Type B pancreatic cell (in vitro differentiated cells): ENCODE results near the gene NXPH3. TPM values are rescaled to one million over a fixed set of nuclear protein-coding genes. Genes with fewer than 3 reads are reported as not detected.

Experiments used
- DNase-seq: peaks from one replicate; pipeline ENCODE4 v3.0.0; 2021; ENCODE audit warnings: mixed read lengths; ENCODE audit not compliant: unreplicated experiment; ENCODE audit errors: extremely low spot score
- H3K27ac Mint-ChIP-seq: 2 replicates; pipeline ENCODE4 v1.8.0; 2021; ENCODE audit warnings: mild to moderate bottlenecking, mixed read lengths
- H3K27me3 Mint-ChIP-seq: 2 replicates; pipeline ENCODE4 v1.8.0; 2021; ENCODE audit warnings: mixed read lengths
- H3K36me3 Mint-ChIP-seq: 2 replicates; pipeline ENCODE4 v1.8.0; 2021; ENCODE audit warnings: mixed read lengths
- H3K4me1 Mint-ChIP-seq: one replicate; pipeline ENCODE4 v1.8.0; 2021; ENCODE audit warnings: mixed read lengths; ENCODE audit not compliant: unreplicated experiment
- H3K4me3 Mint-ChIP-seq: 2 replicates; pipeline ENCODE4 v1.8.0; 2021; ENCODE audit warnings: mild to moderate bottlenecking, mixed read lengths
- H3K9me3 Mint-ChIP-seq: 2 replicates; pipeline ENCODE4 v1.8.0; 2021; ENCODE audit warnings: mixed read lengths
- total RNA-seq: library from RNA; stranded (reverse); gene quantifications from 2 replicates; pipeline ENCODE4 v1.2.1, GENCODE V29; 2021; ENCODE audit warnings: low replicate concordance
- TF ChIP-seq, protein P1 (sequence below): fragments of 200-600 bp; sonication (generic); conservative IDR thresholded peaks from 2 replicates; pipeline ENCODE4 v1.5.0; 2021; ENCODE audit warnings: antibody characterized with exemption, mild to moderate bottlenecking

Gene NXPH3
- total RNA-seq, 1 donor from 2014 or later, result 0.46 TPM

GRCh38 chr17:49595328-49595727 is 19.7 kb downstream of the NXPH3 start:
- TF ChIP-seq, protein P1, sequence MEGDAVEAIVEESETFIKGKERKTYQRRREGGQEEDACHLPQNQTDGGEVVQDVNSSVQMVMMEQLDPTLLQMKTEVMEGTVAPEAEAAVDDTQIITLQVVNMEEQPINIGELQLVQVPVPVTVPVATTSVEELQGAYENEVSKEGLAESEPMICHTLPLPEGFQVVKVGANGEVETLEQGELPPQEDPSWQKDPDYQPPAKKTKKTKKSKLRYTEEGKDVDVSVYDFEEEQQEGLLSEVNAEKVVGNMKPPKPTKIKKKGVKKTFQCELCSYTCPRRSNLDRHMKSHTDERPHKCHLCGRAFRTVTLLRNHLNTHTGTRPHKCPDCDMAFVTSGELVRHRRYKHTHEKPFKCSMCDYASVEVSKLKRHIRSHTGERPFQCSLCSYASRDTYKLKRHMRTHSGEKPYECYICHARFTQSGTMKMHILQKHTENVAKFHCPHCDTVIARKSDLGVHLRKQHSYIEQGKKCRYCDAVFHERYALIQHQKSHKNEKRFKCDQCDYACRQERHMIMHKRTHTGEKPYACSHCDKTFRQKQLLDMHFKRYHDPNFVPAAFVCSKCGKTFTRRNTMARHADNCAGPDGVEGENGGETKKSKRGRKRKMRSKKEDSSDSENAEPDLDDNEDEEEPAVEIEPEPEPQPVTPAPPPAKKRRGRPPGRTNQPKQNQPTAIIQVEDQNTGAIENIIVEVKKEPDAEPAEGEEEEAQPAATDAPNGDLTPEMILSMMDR, result no peak
- Mint-ChIP-seq H3K36me3 (peaks cover 37% of the 10 kb centered on the region), H3K9me3 (no peaks in the 10 kb centered on the region), H3K27ac (no peak overlapping the region), H3K4me1 (peaks cover 8% of the 10 kb centered on the region), H3K4me3 (no peak overlapping the region), H3K27me3 (no peaks in the 10 kb centered on the region)
- no peak for DNase-seq

DNA sequence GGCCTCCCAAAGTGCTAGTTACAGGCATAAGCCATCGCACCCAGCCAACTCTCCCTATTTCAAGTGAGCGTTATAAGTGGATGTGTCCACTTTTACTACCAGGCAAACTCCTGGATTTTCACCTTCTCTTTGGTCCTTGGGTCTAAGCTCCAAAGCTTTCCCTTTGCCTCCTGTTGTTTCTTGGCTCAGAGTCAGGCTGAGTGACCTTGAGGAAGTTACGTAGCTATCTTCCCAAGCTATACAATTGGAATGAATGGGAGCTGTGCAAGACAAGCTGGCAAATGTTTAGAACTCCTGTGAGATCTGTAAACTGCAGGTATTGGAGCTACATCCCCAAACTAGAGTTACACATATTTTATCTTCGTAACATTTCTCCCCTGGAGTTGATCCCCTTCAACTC is 20.3 kb downstream of the NXPH3 start:
- peaks cover 37% of the 10 kb centered on the region for H3K36me3 Mint-ChIP-seq
- peaks cover 8% of the 10 kb centered on the region for H3K4me1 Mint-ChIP-seq
- no peak overlapping the region for H3K27ac Mint-ChIP-seq

DNA sequence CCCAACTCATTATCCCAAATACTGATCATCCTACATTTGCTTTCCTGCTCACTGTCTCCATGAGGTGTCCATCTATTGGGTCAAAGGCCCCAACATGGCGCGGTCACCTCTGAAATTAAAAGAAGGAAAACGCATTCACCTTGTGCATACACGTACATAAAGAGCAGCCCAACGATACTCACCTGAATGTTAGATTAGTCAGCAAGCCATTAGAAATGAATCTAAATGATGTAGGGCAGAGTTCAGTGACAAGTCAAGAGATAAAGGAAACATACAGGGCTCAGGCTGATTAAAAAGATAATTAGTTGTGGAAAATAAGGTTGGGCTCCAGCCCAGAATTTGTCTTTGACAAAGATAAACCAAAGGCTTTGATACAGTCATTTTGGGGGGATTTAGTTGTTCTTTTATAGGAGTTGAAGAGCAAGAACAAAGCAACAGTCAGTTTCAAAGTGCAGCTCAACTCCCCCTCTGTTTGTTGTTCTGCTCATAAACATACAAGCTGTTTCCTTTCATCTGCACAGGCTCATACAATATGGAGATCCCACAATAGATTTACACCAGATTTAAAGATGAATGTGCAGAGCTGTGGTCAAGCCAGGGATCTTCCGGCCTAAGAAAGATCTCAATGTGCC is 21.1 kb downstream of the NXPH3 start:
- Mint-ChIP-seq H3K27me3 (no peaks in the 10 kb centered on the region), H3K4me1 (peaks cover 8% of the 10 kb centered on the region), H3K27ac (peak overlapping the region; percentile 35), H3K4me3 (no peak overlapping the region), H3K36me3 (peaks cover 39% of the 10 kb centered on the region), H3K9me3 (no peaks in the 10 kb centered on the region)
- no peak for DNase-seq
- TF ChIP-seq, protein P1, result no peak

More for the DNA sequence above, 20.3 kb downstream of the NXPH3 start:
- no peaks in the 10 kb centered on the region for H3K27me3 Mint-ChIP-seq
- H3K9me3 Mint-ChIP-seq, result no peaks in the 10 kb centered on the region
- no peak for DNase-seq
- H3K4me3 Mint-ChIP-seq, result no peak overlapping the region
- TF ChIP-seq, protein P1, result no peak

DNA sequence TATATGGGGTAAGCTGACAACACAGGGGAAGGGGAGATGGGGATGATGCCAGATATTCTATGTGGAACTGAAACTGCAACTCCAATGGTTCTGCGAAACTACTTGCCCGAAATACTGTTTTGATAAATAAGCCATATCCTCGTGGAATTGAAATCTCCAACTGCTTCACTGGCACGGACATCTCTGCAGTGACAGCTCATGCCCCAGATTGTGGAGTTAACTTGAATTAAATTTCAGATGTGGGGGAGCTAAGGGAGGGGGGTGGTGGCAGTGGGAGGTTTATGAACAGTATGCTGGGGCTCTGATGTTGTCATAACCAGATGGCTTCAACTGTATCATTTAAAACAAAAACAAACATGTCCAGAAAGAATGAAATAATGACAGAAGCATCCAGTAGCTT is 21.8 kb downstream of the NXPH3 start:
- H3K27me3 Mint-ChIP-seq, result no peaks in the 10 kb centered on the region
- H3K9me3 Mint-ChIP-seq, result no peaks in the 10 kb centered on the region
- H3K27ac Mint-ChIP-seq, result no peak overlapping the region
- H3K4me3 Mint-ChIP-seq, result no peak overlapping the region
- H3K4me1 Mint-ChIP-seq, result peaks cover 8% of the 10 kb centered on the region
- TF ChIP-seq, protein P1, result no peak
- H3K36me3 Mint-ChIP-seq, result peaks cover 41% of the 10 kb centered on the region
- DNase-seq, result no peak

DNA sequence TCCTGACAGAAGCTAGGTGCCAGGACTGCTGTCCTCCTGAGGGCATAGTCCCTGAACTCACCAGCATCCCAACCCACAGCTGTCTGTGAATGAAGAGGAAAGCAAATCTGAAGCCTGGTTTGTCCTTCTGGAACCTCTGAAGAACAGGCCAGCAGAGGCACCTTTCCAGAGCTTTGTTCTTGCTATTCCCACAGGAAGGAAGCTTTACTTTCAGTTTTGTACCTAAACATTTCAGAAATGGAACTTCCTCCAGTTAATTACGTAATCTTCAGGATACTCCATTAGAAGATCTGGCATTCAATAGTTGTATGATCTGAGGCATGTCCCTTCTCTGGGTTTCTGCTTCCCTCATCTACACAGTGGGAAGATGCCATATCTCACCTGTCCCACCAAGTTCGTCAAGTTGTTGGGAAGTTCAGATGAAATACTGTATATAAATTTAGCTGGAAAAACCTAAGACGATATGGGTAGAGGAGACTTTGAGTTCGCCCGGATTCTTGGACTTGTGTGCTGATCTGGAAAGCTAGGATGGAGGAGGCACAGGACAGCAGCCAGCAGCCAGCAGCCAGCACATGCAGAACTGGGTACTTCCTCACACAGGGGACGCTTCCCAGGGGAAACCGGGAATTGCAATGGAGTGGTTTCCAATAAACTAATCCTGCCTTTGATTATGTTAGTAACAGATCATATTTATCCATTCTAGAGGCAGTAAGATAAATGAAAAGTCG is 22.4 kb downstream of the NXPH3 start:
- Mint-ChIP-seq H3K27ac (no peak overlapping the region), H3K36me3 (peaks cover 42% of the 10 kb centered on the region)
- TF ChIP-seq, protein P1, result no peak

More for the DNA sequence above, 22.4 kb downstream of the NXPH3 start:
- Mint-ChIP-seq H3K27me3 (no peaks in the 10 kb centered on the region), H3K4me1 (peaks cover 8% of the 10 kb centered on the region), H3K9me3 (no peaks in the 10 kb centered on the region), H3K4me3 (no peak overlapping the region)
- no peak for DNase-seq
